Gastrocnemius medialis (tissue), 4 donors: ENCODE results near the gene RSPO3. TPM values are rescaled to one million over a fixed set of nuclear protein-coding genes. Genes with fewer than 3 reads are reported as not detected.
A peak's percentile ranks its signal among the peaks of the same experiment; 100 is the strongest.

Source experiments
- ATAC-seq, 2 donors: fragments of 150-250 bp; one replicate each; pipeline ENCODE4 v1.9.1; 2016
- DNase-seq, 2 donors: peaks; one replicate each; pipeline ENCODE4 v3.0.0-alpha.2; 2019
- H3K27ac ChIP-seq, 4 donors: fragments of 200-600 bp; sonication (generic); 1 replicate in 1 of 4; 2 replicates in 3 of 4; pipeline ENCODE4 v1.5.1; 2016 to 2018; ENCODE audit warnings: mild to moderate bottlenecking in 2 of 4, moderate library complexity in 1 of 4
- H3K27me3 ChIP-seq, 3 donors: fragments of 200-600 bp; sonication (generic) in 2 of 3; 1 replicate in 1 of 3; 2 replicates in 2 of 3; pipeline versions ENCODE4 v1.5.1 to v1.6.0; 2016 to 2019; ENCODE audit warnings: mild to moderate bottlenecking in 1 of 3, moderate library complexity in 1 of 3
- H3K36me3 ChIP-seq, 2 donors: fragments of 200-600 bp; sonication (generic) in 1 of 2; one replicate each; pipeline ENCODE4 v1.5.1; 2017 to 2018
- H3K4me1 ChIP-seq, 2 donors: fragments of 200-600 bp; sonication (generic) in 1 of 2; one replicate each; pipeline ENCODE4 v1.5.1; 2016 to 2017; ENCODE audit warnings: mild to moderate bottlenecking in 2 of 2
- H3K4me3 ChIP-seq, 4 donors: fragments of 200-600 bp; sonication (generic) in 3 of 4; 1 replicate in 1 of 4; 2 replicates in 3 of 4; pipeline ENCODE4 v1.5.1; 2016 to 2019; ENCODE audit warnings: mild to moderate bottlenecking in 2 of 4
- H3K9me3 ChIP-seq, 3 donors: fragments of 200-600 bp; sonication (generic) in 2 of 3; 1 replicate in 1 of 3; 2 replicates in 2 of 3; pipeline ENCODE4 v1.5.1; 2016 to 2019
- POLR2A ChIP-seq, 2 donors: fragments of 450-650 bp; IDR thresholded peaks; one replicate each; pipeline ENCODE4 v1.6.1; 2017; ENCODE audit warnings: antibody characterized with exemption in 2 of 2, mild to moderate bottlenecking in 2 of 2, moderate library complexity in 2 of 2
- in situ Hi-C, 4 donors: fragments of 200-750 bp; cut with MboI; loops; one replicate each; pipeline versions ENCODE4 v1.15.0 to v1.8.0; 2017; ENCODE audit warnings: low sequenced_read_pairs in 4 of 4
- intact Hi-C: fragments of 100-400 bp; cut with DNase I; formaldehyde crosslinking; loops from one replicate; pipeline ENCODE4 v1.15.1; 2023; ENCODE audit warnings: low total_unique reads
- total RNA-seq, 4 donors: library from RNA; depleted of rRNA; stranded (reverse); fragments of >200 nt; gene quantifications; one replicate each; pipeline versions ENCODE4 v1.1.0 to v1.2.3, GENCODE V29; 2016
- TF ChIP-seq, protein P1 (sequence below), 5 experiments: fragments of 450-650 bp in 3 of 5; fragments of 200-600 bp in 2 of 5; sonication (generic) in 2 of 5; IDR thresholded peaks in 4 of 5; conservative IDR thresholded peaks in 1 of 5; 1 replicate in 4 of 5; 2 replicates in 1 of 5; pipeline ENCODE4 v1.5.1; 2016 to 2019; ENCODE audit warnings: antibody characterized with exemption in 5 of 5, mild to moderate bottlenecking in 3 of 5, moderate library complexity in 3 of 5

RSPO3 gene, protein sequence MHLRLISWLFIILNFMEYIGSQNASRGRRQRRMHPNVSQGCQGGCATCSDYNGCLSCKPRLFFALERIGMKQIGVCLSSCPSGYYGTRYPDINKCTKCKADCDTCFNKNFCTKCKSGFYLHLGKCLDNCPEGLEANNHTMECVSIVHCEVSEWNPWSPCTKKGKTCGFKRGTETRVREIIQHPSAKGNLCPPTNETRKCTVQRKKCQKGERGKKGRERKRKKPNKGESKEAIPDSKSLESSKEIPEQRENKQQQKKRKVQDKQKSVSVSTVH
- 10 to 100 TPM in 1 of 4 donors, 1 to 10 TPM in 3; 4.8 to 30.5 (median 7.2) TPM for total RNA-seq

DNA sequence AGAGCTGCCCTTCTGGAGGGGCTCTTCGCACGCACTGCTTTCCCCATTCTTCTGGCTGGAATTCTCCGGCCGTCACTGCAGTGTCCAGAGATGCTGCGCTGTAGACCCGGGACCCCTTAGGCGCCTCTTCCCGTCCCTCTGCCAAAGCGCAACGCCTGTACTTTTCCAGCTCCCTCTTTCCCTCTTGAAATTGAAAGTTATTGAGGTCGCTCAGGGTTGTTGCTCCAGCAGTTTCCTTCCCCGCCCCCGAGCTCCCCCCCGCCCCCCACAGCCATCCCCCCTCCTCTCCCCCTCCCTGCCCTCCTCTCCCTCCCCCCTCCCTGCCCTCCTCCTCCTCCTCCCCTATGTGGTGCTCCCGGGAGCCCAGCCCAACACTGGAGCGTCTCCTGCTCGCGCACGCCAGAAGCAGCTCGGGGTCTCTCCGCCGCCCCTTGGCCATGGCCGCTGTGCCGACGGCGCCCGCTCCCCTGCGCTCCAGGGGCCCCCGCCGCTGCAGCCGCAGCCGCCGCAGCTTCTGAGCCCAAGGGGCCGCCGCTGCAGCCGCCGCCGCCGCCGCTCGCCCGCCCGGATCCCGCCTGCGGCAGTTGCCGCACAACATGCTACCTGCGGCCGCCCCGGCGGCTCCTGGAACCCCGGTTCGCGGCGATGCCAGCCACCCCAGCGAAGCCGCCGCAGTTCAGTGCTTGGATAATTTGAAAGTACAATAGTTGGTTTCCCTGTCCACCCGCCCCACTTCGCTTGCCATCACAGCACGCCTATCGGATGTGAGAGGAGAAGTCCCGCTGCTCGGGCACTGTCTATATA lies at the start of gene RSPO3:
RSPO3 (plus strand) TSS at position 374 of the 804 bp plus-strand sequence. CDS start 522 bp downstream, outside the sequence.
- Histone ChIP-seq H3K27me3 (peaks cover 0 to 9% (median 0%) of the 10 kb centered on the region in 3 donors), H3K4me1 (peaks cover 29 to 48% of the 10 kb centered on the region in 2 donors), H3K9me3 (no peaks in the 10 kb centered on the region), H3K27ac (peak within 1 kb of the TSS; percentile 83 to 94 (median 86)), H3K36me3 (no peaks in the 10 kb centered on the region), H3K4me3 (peak within 1 kb of the TSS; percentile 66 to 72 (median 68))
- peak; percentile 21 to 29 for ATAC-seq
- DNase-seq, result peak in 1 of 2 donors; percentile 25
- TF ChIP-seq POLR2A (IDR thresholded peaks at IDR 0.05), result peak; percentile 30 to 36
- TF ChIP-seq, protein P1, sequence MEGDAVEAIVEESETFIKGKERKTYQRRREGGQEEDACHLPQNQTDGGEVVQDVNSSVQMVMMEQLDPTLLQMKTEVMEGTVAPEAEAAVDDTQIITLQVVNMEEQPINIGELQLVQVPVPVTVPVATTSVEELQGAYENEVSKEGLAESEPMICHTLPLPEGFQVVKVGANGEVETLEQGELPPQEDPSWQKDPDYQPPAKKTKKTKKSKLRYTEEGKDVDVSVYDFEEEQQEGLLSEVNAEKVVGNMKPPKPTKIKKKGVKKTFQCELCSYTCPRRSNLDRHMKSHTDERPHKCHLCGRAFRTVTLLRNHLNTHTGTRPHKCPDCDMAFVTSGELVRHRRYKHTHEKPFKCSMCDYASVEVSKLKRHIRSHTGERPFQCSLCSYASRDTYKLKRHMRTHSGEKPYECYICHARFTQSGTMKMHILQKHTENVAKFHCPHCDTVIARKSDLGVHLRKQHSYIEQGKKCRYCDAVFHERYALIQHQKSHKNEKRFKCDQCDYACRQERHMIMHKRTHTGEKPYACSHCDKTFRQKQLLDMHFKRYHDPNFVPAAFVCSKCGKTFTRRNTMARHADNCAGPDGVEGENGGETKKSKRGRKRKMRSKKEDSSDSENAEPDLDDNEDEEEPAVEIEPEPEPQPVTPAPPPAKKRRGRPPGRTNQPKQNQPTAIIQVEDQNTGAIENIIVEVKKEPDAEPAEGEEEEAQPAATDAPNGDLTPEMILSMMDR (IDR thresholded peaks at IDR 0.05 in 4 of 5, conservative IDR thresholded peaks at IDR 0.05 in 1 of 5), result no peak
- in situ Hi-C loops, result loop anchor here in 2 of 4 donors (25.0 kb wide), 1 partner anchor 306 kb away; no protein-coding TSS in a partner anchor
- intact Hi-C loops, result loop anchor here (2.0 to 5.0 kb wide), 3 partner anchors 72 to 1131 kb away; partner anchors contain the start of genes RNF146 and TRMT11

DNA sequence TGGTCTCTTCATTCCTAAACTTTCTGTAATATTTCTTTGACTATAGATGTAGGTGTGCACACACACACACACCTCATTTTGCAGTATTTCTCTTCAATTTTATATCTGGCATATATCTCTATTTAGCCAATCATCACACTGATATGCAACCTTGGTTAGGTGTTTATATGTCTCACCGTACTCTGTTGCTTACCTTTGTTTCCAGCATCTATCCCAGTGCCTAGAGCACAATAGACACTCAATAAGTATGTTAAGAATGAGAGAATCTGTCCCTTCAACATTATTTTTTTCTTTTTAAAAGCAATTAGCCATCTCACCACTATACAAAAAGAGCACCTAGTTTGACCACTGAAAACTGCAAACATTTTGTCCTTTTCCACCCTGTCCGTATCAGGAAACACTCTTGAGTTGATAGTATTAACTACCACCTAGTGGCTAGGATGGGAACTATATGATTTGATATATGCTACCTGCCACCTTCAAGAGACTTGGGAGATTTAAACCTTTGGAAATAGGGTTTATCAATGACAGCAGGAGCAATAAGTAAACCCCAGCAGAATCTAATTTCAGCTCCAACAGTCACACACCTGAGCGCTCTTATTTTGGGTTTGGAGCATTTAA lies 48.7 kb upstream of the RSPO3 start:
- no peaks in the 10 kb centered on the region for H3K9me3 ChIP-seq
- in situ Hi-C loops (no loop called here), intact Hi-C loops (no loop called here)
- no peak overlapping the region for H3K4me3 ChIP-seq
- TF ChIP-seq, protein P1 (IDR thresholded peaks at IDR 0.05 in 4 of 5, conservative IDR thresholded peaks at IDR 0.05 in 1 of 5), result peak in 3 of 5 experiments; percentile 32 to 45 (median 44)
- no peak for TF ChIP-seq POLR2A (IDR thresholded peaks at IDR 0.05)
- no peak overlapping the region for H3K27ac ChIP-seq
- peak; percentile 56 to 79 for ATAC-seq
- no peaks in the 10 kb centered on the region for H3K27me3 ChIP-seq
- no peak for DNase-seq
- no peaks in the 10 kb centered on the region for H3K36me3 ChIP-seq
- no peaks in the 10 kb centered on the region for H3K4me1 ChIP-seq

GRCh38 chr6:127073222-127073621 lies 45.2 kb upstream of the RSPO3 start:
- no peak for DNase-seq
- in situ Hi-C loops, result no loop called here
- TF ChIP-seq, protein P1 (IDR thresholded peaks at IDR 0.05 in 4 of 5, conservative IDR thresholded peaks at IDR 0.05 in 1 of 5), result no peak
- no peak for TF ChIP-seq POLR2A (IDR thresholded peaks at IDR 0.05)
- Histone ChIP-seq H3K36me3 (no peaks in the 10 kb centered on the region), H3K4me3 (no peak overlapping the region), H3K4me1 (no peaks in the 10 kb centered on the region), H3K27ac (no peak overlapping the region), H3K27me3 (no peaks in the 10 kb centered on the region), H3K9me3 (no peaks in the 10 kb centered on the region)
- intact Hi-C loops, result no loop called here
- no peak for ATAC-seq

- no peaks in the 10 kb centered on the region for H3K27me3 ChIP-seq
- no peaks in the 10 kb centered on the region for H3K36me3 ChIP-seq
- in situ Hi-C loops (no loop called here), intact Hi-C loops (no loop called here)
- no peak for ATAC-seq
- no peak overlapping the region for H3K4me3 ChIP-seq
- no peak for DNase-seq
- no peaks in the 10 kb centered on the region for H3K9me3 ChIP-seq
- TF ChIP-seq, protein P1 (IDR thresholded peaks at IDR 0.05 in 4 of 5, conservative IDR thresholded peaks at IDR 0.05 in 1 of 5), result no peak
- no peak for TF ChIP-seq POLR2A (IDR thresholded peaks at IDR 0.05)
- peaks cover 7 to 9% of the 10 kb centered on the region in 2 donors for H3K4me1 ChIP-seq
- no peak overlapping the region for H3K27ac ChIP-seq
Measured at GRCh38 chr6:127076466-127076865, 42.0 kb upstream of the RSPO3 start.
